ENCODE data around the gene PPP1R16B.

- TF ChIP-seq CTCF (IDR thresholded peaks at IDR 0.05) = no peak
- TF ChIP-seq POLR2A (IDR thresholded peaks at IDR 0.05) = no peak
These were observed 29.1 kb upstream of the PPP1R16B start for GRCh38 chr20:38776363-38776762.
